Measurements from ENCODE around the gene RPS23.
A peak's percentile ranks its signal among the peaks of the same experiment; 100 is the strongest.

Gene RPS23

GRCh38 chr5:82244151-82244550, 34.0 kb downstream of the RPS23 start:
- no peak for DNase-seq

DNA sequence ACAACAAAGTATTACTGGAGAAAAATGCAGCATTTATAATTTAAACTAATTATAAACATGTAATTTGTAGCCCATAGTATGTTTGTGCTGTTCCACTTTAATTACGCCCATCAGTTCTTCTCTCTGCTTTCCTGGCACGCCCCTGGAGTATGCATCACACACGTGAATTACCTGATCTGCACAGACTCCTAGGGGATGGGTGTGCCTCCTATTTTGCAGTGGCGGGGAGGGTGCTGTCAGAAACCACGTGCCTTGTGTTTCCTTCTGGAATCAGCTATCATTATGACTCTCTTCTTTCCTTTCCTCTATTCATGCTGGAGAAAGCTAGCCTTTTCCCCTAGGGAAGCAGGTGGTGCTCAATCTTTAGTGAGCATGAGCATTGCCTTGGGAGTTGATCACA, 43.3 kb downstream of the RPS23 start:
- DNase-seq = no peak

DNA sequence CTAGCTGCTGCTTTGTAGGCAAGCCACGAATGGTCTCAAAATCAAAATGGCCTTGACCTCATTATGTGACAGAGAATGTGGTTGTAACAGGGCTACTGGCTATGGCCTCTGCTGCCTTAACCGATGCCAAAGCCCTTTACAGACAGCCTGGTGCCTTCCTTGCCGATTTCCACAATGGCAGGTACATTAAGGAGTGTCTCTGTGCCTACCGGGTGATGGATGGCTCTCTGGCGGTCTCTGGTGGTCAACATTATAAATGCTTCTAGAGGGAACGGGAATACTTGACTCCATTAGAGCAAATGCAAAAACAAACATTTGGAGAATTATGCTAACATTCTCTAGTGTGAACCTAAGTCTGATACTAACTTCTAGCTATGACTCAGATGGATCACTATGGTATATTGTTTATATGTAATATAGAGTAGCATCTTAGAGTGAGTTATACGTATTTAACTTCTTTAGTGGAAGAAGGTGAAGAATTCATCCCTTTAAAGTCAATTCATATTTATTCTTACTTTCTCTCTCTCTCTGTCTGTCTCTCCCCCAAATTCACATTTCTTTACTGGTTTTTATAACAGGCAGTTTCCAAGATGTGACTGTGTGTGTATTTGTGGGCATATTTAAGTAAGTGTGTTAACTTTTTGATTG, 52.5 kb downstream of the RPS23 start:
- peak; percentile 50 for DNase-seq
